ENCODE results near the gene RBMS3.
"Not testable (repeated sequence)": the region's sequence is repeated elsewhere in the genome, so short reads cannot be mapped to it uniquely, and the experiment has no call there.

Gene RBMS3

GRCh38 chr3:30050116-30050515, 769.2 kb downstream of the RBMS3 start:
- DNase-seq, result not testable (repeated sequence)

GRCh38 chr3:30059240-30059639, 778.4 kb downstream of the RBMS3 start:
- DNase-seq, result no peak

Data from femur (tissue), 1 donor.